HG02884 (cell line): ENCODE results near the gene MAGEF1.

Source experiments
- ATAC-seq: cut with Tn5 transposase; IDR thresholded peaks from one replicate; pipeline ENCODE4 v1.9.1; 2021; ENCODE audit warnings: mild to moderate bottlenecking, moderate library complexity; ENCODE audit not compliant: unreplicated experiment

Gene MAGEF1

DNA sequence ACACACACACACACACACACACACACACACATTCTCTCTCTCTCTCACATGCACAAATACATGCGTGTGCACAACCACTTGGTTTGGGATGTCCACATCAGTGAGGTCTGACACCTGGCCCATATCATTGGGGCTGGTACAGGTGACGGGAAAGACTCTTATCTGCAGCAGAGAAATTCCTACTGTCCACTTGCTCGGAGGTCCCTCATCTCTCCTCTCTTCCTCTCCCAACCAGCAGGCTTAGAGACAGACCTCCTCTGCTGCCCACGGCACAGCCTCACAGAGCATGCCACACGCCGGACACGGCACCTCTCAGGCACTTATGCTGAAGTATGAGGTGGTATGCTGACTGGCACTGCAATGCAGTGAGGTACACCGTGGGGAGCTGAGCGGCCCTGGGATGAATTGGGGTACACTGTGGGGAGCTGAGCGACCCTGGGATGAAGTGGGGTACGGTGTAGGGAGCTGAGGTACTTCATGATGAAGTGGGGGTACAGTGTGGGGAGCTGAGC is 41.7 kb downstream of the MAGEF1 start:
- no peak for ATAC-seq

DNA sequence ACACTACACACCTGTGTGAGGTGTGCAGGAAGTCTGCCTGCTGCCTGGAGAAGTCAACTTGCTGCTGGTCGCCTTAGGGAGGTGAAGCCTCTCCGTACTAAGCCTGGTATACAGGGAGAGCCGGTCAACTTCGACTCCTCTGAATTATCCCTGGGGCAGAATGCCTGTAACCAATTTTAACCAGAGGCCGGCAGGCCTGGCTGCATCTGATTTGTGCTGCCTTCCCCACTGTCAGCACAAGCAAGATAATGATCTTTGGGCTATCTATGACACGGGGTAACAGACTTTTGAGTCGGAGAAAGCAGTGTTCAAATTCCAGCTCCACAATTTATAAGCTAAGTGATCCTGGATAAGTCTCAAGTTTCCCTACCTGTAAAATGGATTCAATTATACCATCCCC is 42.3 kb downstream of the MAGEF1 start:
- no peak for ATAC-seq

- ATAC-seq = no peak
Measured at GRCh38 chr3:184666442-184666841, 45.4 kb downstream of the MAGEF1 start.

DNA sequence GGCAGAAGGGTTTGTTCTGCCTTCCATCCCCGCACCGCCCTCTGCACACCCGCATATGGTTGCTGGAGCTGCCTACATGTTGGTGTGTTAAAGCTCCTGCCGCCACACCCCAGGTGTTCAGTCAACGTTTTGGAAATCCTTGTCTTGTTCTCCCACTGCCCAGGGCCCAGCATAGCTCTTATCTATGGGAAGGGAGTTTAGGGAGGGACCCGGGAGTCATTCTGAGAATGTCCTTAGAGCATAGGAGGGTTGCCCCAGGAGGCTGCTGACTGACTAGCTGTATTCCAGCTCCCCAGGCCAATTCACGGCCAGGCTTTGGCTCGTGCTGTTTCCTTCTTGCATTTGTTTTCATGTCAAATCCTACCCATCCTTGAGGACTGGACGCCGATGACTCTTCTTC is 46.8 kb downstream of the MAGEF1 start:
- no peak for ATAC-seq

DNA sequence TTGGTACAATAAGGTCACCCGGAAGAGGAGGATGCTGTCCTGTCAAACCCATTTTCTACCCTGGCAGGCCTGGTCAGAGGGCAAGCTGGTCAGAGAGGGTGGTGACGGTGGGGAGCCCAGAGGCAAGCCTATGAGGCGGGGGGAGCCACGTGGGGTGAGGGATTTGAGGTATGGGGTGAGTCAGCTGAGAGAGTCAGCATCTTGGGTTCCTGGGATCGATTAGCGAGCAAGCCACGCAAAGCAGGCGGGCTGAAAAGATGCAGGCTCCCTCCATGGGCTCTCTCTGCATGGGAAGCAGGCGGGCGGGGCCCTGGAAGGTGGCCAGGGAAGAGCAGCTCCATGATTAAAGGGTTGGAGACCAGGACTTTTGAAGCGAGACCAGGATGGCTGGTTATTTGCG is 48.1 kb downstream of the MAGEF1 start:
- ATAC-seq = no peak

DNA sequence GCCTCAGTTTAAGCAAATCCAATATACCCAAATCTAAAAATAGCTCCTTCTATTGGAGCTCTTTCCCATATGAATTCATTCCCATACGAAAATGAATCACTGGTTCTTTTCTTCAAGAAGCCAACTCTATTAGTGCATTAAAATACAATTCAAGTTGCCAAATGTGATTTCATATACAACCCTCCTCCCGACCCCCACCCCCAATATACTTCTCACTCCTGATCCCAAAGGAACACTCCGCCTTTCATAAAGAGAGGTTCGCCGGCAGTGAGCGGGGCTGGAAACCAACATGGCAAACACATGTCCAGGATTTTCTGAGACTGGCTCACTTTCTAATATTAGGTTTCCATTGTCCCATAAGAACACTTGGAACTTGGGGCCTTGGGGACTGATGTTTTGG is 48.5 kb downstream of the MAGEF1 start:
- ATAC-seq = no peak

DNA sequence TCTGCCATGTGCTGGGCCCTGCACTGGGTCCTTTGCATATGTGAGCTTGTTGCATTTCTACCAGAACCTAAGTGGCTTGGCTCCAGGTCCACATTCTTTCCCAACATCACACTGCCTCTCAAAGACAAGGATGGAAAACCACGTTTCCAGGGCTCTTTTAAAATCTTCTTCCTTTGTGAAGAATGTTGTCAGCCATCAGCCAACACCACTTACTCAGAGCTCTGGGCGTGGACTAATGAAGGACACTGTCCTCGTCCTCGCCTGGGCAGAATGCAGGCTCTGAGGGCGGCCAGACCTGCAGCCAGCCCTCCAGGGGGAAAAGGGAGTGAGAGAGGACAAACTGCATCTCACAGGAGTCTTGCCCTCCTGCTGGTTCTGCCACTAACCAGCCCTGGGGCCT is 49.7 kb downstream of the MAGEF1 start:
- no peak for ATAC-seq

GRCh38 chr3:184660931-184661330 is 50.9 kb downstream of the MAGEF1 start:
- no peak for ATAC-seq
